NB4 (cell line): Measurements from ENCODE around the gene ESPL1.

ENCODE experiments used
- DNase-seq: peaks from one replicate; pipeline ENCODE4 v3.0.0; 2010; ENCODE audit warnings: low read depth
- H3K4me3 ChIP-seq: one replicate; pipeline ENCODE4 v1.5.1; 2011; ENCODE audit warnings: mild to moderate bottlenecking, low read depth, low read length, moderate library complexity
- CTCF ChIP-seq: IDR thresholded peaks from one replicate; pipeline ENCODE4 v1.5.1; 2012; ENCODE audit warnings: low read depth, low read length
- MAX ChIP-seq: IDR thresholded peaks from 2 replicates; pipeline ENCODE4 v1.6.1; 2011; ENCODE audit warnings: low read depth, low read length
- MYC ChIP-seq: IDR thresholded peaks from 2 replicates; pipeline ENCODE4 v1.6.1; 2011; ENCODE audit warnings: low read depth, low read length
- POLR2A ChIP-seq: IDR thresholded peaks from 2 replicates; pipeline ENCODE4 v1.6.1; 2011; ENCODE audit warnings: mild to moderate bottlenecking; ENCODE audit not compliant: insufficient read length; ENCODE audit errors: extremely low read depth

Gene ESPL1

GRCh38 chr12:53276511-53276910 is 8.4 kb downstream of the ESPL1 start:
- no peak overlapping the region for H3K4me3 ChIP-seq
- no peak for DNase-seq
- TF ChIP-seq MYC: no peak
- no peak for TF ChIP-seq POLR2A
- TF ChIP-seq CTCF: no peak
- TF ChIP-seq MAX: no peak

GRCh38 chr12:53277981-53278380 is 9.9 kb downstream of the ESPL1 start:
- TF ChIP-seq POLR2A (no peak), CTCF (no peak), MYC (no peak)
- DNase-seq: no peak
- no peak overlapping the region for H3K4me3 ChIP-seq

GRCh38 chr12:53279283-53279869 is 11.3 kb downstream of the ESPL1 start:
- TF ChIP-seq MAX (no peak), POLR2A (no peak), CTCF (no peak), MYC (no peak)
- DNase-seq: no peak
- no peak overlapping the region for H3K4me3 ChIP-seq

- no peak for TF ChIP-seq POLR2A
- TF ChIP-seq CTCF: no peak
- TF ChIP-seq MAX: no peak
- no peak for TF ChIP-seq MYC
- H3K4me3 ChIP-seq: no peak overlapping the region
- DNase-seq: no peak
Measured at GRCh38 chr12:53279888-53280498, 11.9 kb downstream of the ESPL1 start.

- no peak overlapping the region for H3K4me3 ChIP-seq
- TF ChIP-seq CTCF (no peak), MAX (no peak), MYC (no peak), POLR2A (no peak)
- no peak for DNase-seq
Measured at GRCh38 chr12:53286448-53286847, 18.3 kb downstream of the ESPL1 start.

- peak; percentile 72 for DNase-seq
- TF ChIP-seq POLR2A (no peak), MYC (no peak), CTCF (peak; percentile 79), MAX (0 out of 2 replicates have a peak, but pooled peaks have one; percentile 7)
- H3K4me3 ChIP-seq: no peak overlapping the region
Measured at GRCh38 chr12:53287741-53288216, 19.7 kb downstream of the ESPL1 start.
